Spinal cord (tissue), 10 donors: ENCODE results near the gene CDH3. TPM values are rescaled to one million over a fixed set of nuclear protein-coding genes. Genes with fewer than 3 reads are reported as not detected.
A peak's percentile ranks its signal among the peaks of the same experiment; 100 is the strongest.

ENCODE experiments used
- DNase-seq, 6 donors: peaks; one replicate each; pipeline versions ENCODE4 v3.0.0 to v3.0.0-alpha.2; 2013 to 2015; ENCODE audit warnings: low spot score in 6 of 6, low read depth in 4 of 6
- H3K27ac ChIP-seq: one replicate; pipeline ENCODE4 v1.5.1; 2013; ENCODE audit warnings: low read depth, low read length, control low read depth
- H3K27me3 ChIP-seq: one replicate; pipeline ENCODE4 v1.6.1; 2013; ENCODE audit warnings: low read length; ENCODE audit not compliant: control insufficient read depth, insufficient read depth
- H3K36me3 ChIP-seq: one replicate; pipeline ENCODE4 v1.6.1; 2013; ENCODE audit warnings: low read length; ENCODE audit not compliant: control insufficient read depth, insufficient read depth
- H3K4me1 ChIP-seq: one replicate; pipeline ENCODE4 v1.6.1; 2013; ENCODE audit warnings: low read length; ENCODE audit not compliant: control insufficient read depth, insufficient read depth
- H3K4me3 ChIP-seq: one replicate; pipeline ENCODE4 v1.5.1; 2013; ENCODE audit warnings: low read depth, low read length, control low read depth
- H3K9me3 ChIP-seq: one replicate; pipeline ENCODE4 v1.6.1; 2013; ENCODE audit warnings: low read length; ENCODE audit not compliant: control insufficient read depth, insufficient read depth
- WGBS: methylation state at CpG from one replicate; pipeline ENCODE4 v1.1.5; 2013; ENCODE audit warnings: missing lambda C conversion rate; ENCODE audit not compliant: insufficient coverage; 5-methylcytosine and 5-hydroxymethylcytosine counted together
- polyA plus RNA-seq, 2 donors: library from polyadenylated mRNA; unstranded; fragments of 120-200 nt; gene quantifications; one replicate each; pipeline ENCODE4 v1.2.1, GENCODE V29; 2013; ENCODE audit not compliant: insufficient read length in 2 of 2
- total RNA-seq, 2 donors: library from RNA; depleted of rRNA in 1 of 2; stranded (reverse); fragments of 120-200 nt in 1 of 2; fragments of >200 nt in 1 of 2; gene quantifications; one replicate each; pipeline versions ENCODE4 v1.2.3 to v1.2.4, GENCODE V29; 2013 to 2014
- donor health status: healthy.

CDH3 gene
- total and polyA plus RNA-seq, 4 donors = 9.3 to 29.5 (median 25.6) TPM

DNA sequence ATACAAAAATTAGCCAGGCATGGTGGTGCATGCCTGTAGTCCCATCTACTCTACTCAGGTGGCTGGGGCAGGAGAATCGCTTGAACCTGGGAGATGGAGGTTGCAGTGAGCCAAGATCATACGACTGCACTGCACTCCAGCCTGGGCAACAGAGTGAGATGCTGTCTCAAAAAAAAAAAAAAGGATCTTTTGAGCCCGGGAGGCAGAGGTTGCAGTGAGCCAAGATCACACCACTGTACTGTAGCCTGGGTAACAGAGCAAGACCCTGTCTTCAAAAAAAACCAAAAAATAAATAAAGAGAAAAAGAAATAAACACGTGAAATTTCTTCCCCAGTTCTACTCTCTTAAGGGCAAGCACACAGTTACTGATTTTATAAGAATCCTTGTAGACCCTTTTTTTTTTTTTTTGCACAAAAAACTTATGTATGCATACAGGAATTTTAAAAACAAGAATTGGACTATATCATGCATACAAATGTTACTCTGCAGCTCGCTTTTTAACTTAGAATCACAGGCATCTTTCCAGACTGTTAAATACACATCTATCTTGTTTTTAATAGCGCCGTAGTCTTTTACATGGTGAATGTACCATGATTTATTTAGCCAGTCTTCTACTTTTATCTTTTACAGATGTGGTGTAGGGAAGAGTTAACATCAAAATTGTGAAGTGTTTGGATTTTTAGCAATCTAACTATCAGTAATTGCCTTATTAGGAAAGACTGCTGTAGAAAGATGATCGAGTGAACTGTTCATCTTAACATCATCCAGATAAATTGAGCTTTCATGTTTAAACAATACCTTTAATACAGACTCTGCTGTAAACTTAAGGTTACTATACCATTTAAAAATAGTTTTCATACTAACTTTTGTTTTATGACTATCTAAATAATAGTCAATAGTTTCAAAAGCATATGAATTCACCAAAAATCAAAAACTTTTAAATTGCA is 14.6 kb downstream of the CDH3 start:
- Histone ChIP-seq H3K4me1 (peaks cover 16% of the 10 kb centered on the region), H3K9me3 (no peaks in the 10 kb centered on the region), H3K27me3 (no peaks in the 10 kb centered on the region), H3K4me3 (no peak overlapping the region), H3K27ac (no peak overlapping the region), H3K36me3 (no peaks in the 10 kb centered on the region)
- peak in 2 of 6 donors; percentile 38 to 41 for DNase-seq
- WGBS = 50% methylated on average over 2 of the region's 8 CpGs

DNA sequence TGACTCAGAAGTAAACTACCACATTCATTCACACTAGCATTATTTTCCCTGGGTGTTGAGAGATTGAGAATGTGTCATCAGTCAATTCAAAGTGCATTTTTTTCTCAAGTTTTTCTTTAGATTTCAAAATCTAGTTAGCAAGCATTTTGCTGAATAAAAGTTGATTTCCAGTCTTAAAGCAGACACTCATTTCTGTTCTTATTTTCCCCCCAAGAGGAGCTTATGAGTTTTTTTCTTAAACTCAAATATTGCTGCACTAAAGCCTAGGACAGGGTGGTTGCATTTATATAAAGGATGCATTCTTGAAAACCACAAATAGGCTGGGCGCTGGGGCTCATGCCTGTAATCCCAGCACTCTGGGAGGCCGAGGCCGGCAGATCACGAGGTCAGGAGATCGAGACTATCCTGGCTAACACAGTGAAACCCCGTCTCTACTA is 15.3 kb downstream of the CDH3 start:
- Histone ChIP-seq H3K4me3 (no peak overlapping the region), H3K4me1 (peaks cover 16% of the 10 kb centered on the region), H3K27ac (no peak overlapping the region), H3K36me3 (no peaks in the 10 kb centered on the region), H3K9me3 (no peaks in the 10 kb centered on the region), H3K27me3 (no peaks in the 10 kb centered on the region)
- 58% methylated on average over 4 of the region's 6 CpGs for WGBS
- DNase-seq = no peak

GRCh38 chr16:68662035-68662434 is 16.9 kb downstream of the CDH3 start:
- Histone ChIP-seq H3K9me3 (no peaks in the 10 kb centered on the region), H3K4me3 (no peak overlapping the region), H3K27me3 (no peaks in the 10 kb centered on the region), H3K27ac (no peak overlapping the region), H3K36me3 (peaks cover 3% of the 10 kb centered on the region), H3K4me1 (peaks cover 10% of the 10 kb centered on the region)
- no peak for DNase-seq
- 100% methylated on average over 1 of the region's 1 CpG for WGBS

- Histone ChIP-seq H3K27ac (no peak overlapping the region), H3K9me3 (no peaks in the 10 kb centered on the region), H3K36me3 (peaks cover 3% of the 10 kb centered on the region), H3K27me3 (no peaks in the 10 kb centered on the region), H3K4me1 (peaks cover under 1% of the 10 kb centered on the region), H3K4me3 (no peak overlapping the region)
- WGBS = no CpG with 5 or more reads among the region's 2 CpGs
- DNase-seq = no peak
Measured at GRCh38 chr16:68664297-68664696, 19.2 kb downstream of the CDH3 start.

GRCh38 chr16:68665501-68665900 is 20.4 kb downstream of the CDH3 start:
- 89% methylated on average over 2 of the region's 5 CpGs for WGBS
- no peaks in the 10 kb centered on the region for H3K27me3 ChIP-seq
- DNase-seq = no peak
- no peak overlapping the region for H3K4me3 ChIP-seq
- H3K4me1 ChIP-seq = no peaks in the 10 kb centered on the region
- no peak overlapping the region for H3K27ac ChIP-seq
- H3K9me3 ChIP-seq = no peaks in the 10 kb centered on the region
- H3K36me3 ChIP-seq = peaks cover 3% of the 10 kb centered on the region

DNA sequence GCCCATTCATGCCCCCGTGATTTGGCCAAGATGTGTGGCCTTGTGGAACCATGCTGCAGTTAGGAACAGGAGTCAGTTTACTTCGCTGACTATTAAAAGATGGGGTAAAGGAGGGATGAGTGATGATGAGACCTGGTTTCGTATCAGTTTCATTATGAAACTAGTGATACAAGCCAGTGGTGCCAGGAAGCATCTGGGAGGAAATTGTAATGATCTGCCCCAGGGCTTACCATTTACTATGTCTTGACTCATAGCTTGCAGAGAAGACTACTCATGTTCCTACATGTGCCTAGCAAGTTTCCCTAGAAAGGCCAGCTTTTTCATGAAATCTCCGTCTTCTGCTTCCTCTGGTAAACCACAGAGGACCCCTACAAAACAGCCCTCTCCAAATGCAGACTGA is 23.2 kb downstream of the CDH3 start:
- Histone ChIP-seq H3K4me1 (no peaks in the 10 kb centered on the region), H3K9me3 (no peaks in the 10 kb centered on the region), H3K27me3 (no peaks in the 10 kb centered on the region), H3K4me3 (no peak overlapping the region), H3K36me3 (peaks cover 3% of the 10 kb centered on the region), H3K27ac (no peak overlapping the region)
- whole genome bisulfite sequencing = 87% methylated on average over 4 of the region's 4 CpGs
- DNase-seq = no peak

DNA sequence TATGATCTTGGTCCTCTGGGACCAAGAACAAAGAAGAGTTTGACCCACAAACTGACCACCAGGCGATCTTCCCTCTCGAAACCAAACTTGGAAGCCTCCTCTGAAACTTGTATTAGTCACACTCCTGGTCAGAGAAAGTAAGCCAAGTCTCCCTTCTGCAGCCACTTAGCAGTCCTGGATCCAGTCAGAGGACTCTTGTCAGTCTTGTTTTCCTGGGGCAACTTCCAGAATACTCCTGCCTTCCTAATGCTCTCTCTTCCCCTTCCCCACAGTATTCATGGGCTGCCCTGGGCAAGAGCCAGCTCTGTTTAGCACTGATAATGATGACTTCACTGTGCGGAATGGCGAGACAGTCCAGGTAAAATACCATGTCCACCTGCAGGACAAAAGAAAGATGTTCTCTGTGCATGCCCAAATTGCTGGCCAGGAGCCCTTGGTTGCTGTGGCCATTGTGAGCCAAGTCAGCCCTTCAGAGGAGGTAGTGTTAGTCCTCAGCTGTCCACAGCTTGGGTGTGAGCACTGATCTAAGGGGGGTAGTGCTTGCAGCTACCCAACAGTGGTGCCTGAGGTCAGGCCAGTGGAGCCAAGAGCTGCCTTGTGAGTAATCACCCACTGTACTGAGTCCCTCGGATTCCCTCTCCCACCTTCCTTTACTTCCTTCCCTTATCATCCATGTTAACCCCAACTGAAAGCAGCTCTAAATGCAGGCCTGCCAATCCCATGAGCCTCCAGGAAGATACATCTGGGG is 31.2 kb downstream of the CDH3 start:
- no peak overlapping the region for H3K4me3 ChIP-seq
- no peak for DNase-seq
- H3K27ac ChIP-seq = no peak overlapping the region
- peaks cover 9% of the 10 kb centered on the region for H3K4me1 ChIP-seq
- 89% methylated on average over 5 of the region's 5 CpGs for WGBS
- H3K27me3 ChIP-seq = no peaks in the 10 kb centered on the region
- peaks cover 13% of the 10 kb centered on the region for H3K36me3 ChIP-seq
- H3K9me3 ChIP-seq = no peaks in the 10 kb centered on the region

DNA sequence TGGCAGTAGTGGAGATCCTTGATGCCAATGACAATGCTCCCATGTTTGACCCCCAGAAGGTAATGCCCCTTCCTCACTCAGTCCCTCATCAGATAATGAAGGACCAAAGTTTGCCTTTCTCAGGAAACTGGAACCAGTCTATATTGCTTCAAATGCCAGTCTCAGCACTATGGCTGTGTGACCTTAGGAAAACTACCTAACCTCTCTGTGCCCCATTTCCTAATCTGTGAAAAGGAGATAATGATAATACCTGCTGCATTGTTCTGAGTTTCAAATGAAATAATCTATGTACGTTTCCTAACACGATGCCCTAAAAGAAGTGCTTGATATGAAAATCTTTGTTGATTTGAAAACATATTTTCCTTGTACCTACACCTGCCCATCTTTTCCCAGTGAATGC is 35.9 kb downstream of the CDH3 start:
- no peaks in the 10 kb centered on the region for H3K9me3 ChIP-seq
- WGBS = no CpG with 5 or more reads among the region's 2 CpGs
- peaks cover 9% of the 10 kb centered on the region for H3K4me1 ChIP-seq
- no peaks in the 10 kb centered on the region for H3K27me3 ChIP-seq
- H3K4me3 ChIP-seq = no peak overlapping the region
- H3K36me3 ChIP-seq = peaks cover 46% of the 10 kb centered on the region
- no peak overlapping the region for H3K27ac ChIP-seq
- DNase-seq = no peak

DNA sequence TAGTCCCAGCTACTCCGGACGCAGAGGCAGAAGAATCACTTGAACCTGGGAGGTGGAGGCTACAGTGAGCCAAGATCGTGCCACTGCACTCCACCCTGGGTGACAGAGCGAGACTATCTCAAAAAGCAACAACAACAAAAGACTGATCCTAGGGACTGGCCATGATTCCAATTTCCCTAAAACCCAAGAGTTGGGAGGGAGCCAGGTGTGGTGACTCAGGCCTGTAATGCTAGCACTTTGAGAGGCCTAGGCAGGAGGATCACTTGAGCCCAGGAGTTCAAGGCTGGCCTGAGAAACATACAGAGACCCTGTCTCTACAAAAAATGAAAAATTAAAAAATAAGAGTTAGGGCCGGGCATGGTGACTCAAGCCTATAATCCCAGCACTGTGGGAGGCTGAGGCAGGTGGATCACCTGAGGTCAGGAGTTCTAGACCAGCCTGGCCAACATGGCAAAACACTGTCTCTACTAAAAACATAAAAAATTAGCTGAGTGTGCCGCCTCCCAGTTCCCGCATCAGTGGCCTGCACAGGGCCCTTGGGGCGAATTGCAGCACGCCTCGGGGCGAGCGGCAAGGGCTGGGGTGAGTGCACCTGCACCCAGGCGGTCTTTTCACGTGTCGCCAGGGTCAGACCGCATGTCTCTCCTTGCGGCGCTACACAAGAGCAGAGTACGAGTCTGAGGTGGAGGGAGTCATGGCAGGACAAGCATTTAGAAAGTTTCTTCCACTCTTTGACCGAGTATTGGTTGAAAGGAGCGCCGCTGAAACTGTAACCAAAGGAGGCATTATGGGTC is 40.8 kb downstream of the CDH3 start:
- no peak overlapping the region for H3K4me3 ChIP-seq
- H3K4me1 ChIP-seq = peaks cover under 1% of the 10 kb centered on the region
- H3K36me3 ChIP-seq = peaks cover 47% of the 10 kb centered on the region
- WGBS = 96% methylated on average over 17 of the region's 22 CpGs
- DNase-seq = no peak
- no peaks in the 10 kb centered on the region for H3K9me3 ChIP-seq
- no peak overlapping the region for H3K27ac ChIP-seq
- H3K27me3 ChIP-seq = no peaks in the 10 kb centered on the region
